NCI-H146 treated with DMSO at 0.1 percent for 48 hours (cell line): ENCODE measurements around the gene SF3B2.
"Not testable (repeated sequence)": the region's sequence is repeated elsewhere in the genome, so short reads cannot be mapped to it uniquely, and the experiment has no call there.

Source experiments
- DNase-seq: peaks from one replicate; lab custom pipeline; 2025; ENCODE audit not compliant: unreplicated experiment; lab: John Stamatoyannopoulos, UW

SF3B2 gene

GRCh38 chr11:66071381-66071801 is 19.2 kb downstream of the SF3B2 start:
- DNase-seq = no peak

- DNase-seq = no peak
Observed at GRCh38 chr11:66072081-66072480, 19.9 kb downstream of the SF3B2 start.

GRCh38 chr11:66072518-66072917 is 20.4 kb downstream of the SF3B2 start:
- no peak for DNase-seq

GRCh38 chr11:66073669-66074068 is 21.5 kb downstream of the SF3B2 start:
- DNase-seq = no peak

GRCh38 chr11:66075273-66075672 is 23.1 kb downstream of the SF3B2 start:
- no peak for DNase-seq

GRCh38 chr11:66076561-66076960 is 24.4 kb downstream of the SF3B2 start:
- DNase-seq = no peak

- DNase-seq = no peak
Observed at GRCh38 chr11:66077927-66078326, 25.8 kb downstream of the SF3B2 start.

GRCh38 chr11:66078949-66079348 is 26.8 kb downstream of the SF3B2 start:
- DNase-seq = not testable (repeated sequence)

GRCh38 chr11:66080055-66080817 is 28.1 kb downstream of the SF3B2 start:
- DNase-seq = no peak

- DNase-seq = no peak
Observed at GRCh38 chr11:66081505-66081904, 29.3 kb downstream of the SF3B2 start.

- DNase-seq = peak; percentile 30
Observed at GRCh38 chr11:66082946-66083698, 31.0 kb downstream of the SF3B2 start.

- DNase-seq = no peak
Observed at GRCh38 chr11:66083767-66084166, 31.6 kb downstream of the SF3B2 start.

GRCh38 chr11:66084821-66085475 is 32.8 kb downstream of the SF3B2 start:
- DNase-seq = no peak

GRCh38 chr11:66087148-66087908 is 35.2 kb downstream of the SF3B2 start:
- no peak for DNase-seq

- no peak for DNase-seq
Observed at GRCh38 chr11:66089067-66089466, 36.9 kb downstream of the SF3B2 start.

- no peak for DNase-seq
Observed at GRCh38 chr11:66090288-66090687, 38.1 kb downstream of the SF3B2 start.

GRCh38 chr11:66092125-66092524 is 40.0 kb downstream of the SF3B2 start:
- not testable (repeated sequence) for DNase-seq

GRCh38 chr11:66099746-66100145 is 47.6 kb downstream of the SF3B2 start:
- DNase-seq = not testable (repeated sequence)

GRCh38 chr11:66100272-66101065 is 48.3 kb downstream of the SF3B2 start:
- peak; percentile 4 for DNase-seq

GRCh38 chr11:66101066-66101464 is 48.9 kb downstream of the SF3B2 start:
- DNase-seq = no peak
